LNCaP clone FGC (cell line): ENCODE measurements around the gene ADARB2.
A peak's percentile ranks its signal among the peaks of the same experiment; 100 is the strongest.

ENCODE experiments used
- DNase-seq: peaks from one replicate; pipeline ENCODE4 v3.0.0-alpha.2; 2011; ENCODE audit warnings: low read depth
- H3K4me3 ChIP-seq: 2 replicates; pipeline ENCODE4 v1.5.1; 2011; ENCODE audit warnings: mild to moderate bottlenecking, low read depth, low read length, control low read depth
- CTCF ChIP-seq: IDR thresholded peaks from 2 replicates; pipeline ENCODE4 v1.5.1; 2012; ENCODE audit warnings: mild to moderate bottlenecking; ENCODE audit not compliant: control insufficient read depth, insufficient read depth; ENCODE audit errors: extremely low read depth

ADARB2 gene

GRCh38 chr10:1688531-1688930, 48.8 kb downstream of the ADARB2 start:
- TF ChIP-seq CTCF: no peak
- no peak overlapping the region for H3K4me3 ChIP-seq
- no peak for DNase-seq

- no peak for TF ChIP-seq CTCF
- no peak overlapping the region for H3K4me3 ChIP-seq
- no peak for DNase-seq
Measured at GRCh38 chr10:1687623-1688150, 49.6 kb downstream of the ADARB2 start.

- H3K4me3 ChIP-seq: no peak overlapping the region
- TF ChIP-seq CTCF: no peak
- DNase-seq: peak; percentile 84
Measured at GRCh38 chr10:1687190-1687589, 50.1 kb downstream of the ADARB2 start.

GRCh38 chr10:1686491-1686749, 50.9 kb downstream of the ADARB2 start:
- TF ChIP-seq CTCF: no peak
- no peak overlapping the region for H3K4me3 ChIP-seq
- no peak for DNase-seq

- no peak for TF ChIP-seq CTCF
- H3K4me3 ChIP-seq: no peak overlapping the region
- no peak for DNase-seq
Measured at GRCh38 chr10:1685699-1686490, 51.4 kb downstream of the ADARB2 start.

- TF ChIP-seq CTCF: no peak
- no peak for DNase-seq
- H3K4me3 ChIP-seq: no peak overlapping the region
Measured at GRCh38 chr10:1684991-1685390, 52.3 kb downstream of the ADARB2 start.

GRCh38 chr10:1683649-1684048, 53.7 kb downstream of the ADARB2 start:
- H3K4me3 ChIP-seq: no peak overlapping the region
- DNase-seq: no peak
- no peak for TF ChIP-seq CTCF
